Measurements from ENCODE around the gene RGS6. TPM values are rescaled to one million over a fixed set of nuclear protein-coding genes. Genes with fewer than 3 reads are reported as not detected.
A peak's percentile ranks its signal among the peaks of the same experiment; 100 is the strongest.
"Not testable (repeated sequence)": the region's sequence is repeated elsewhere in the genome, so short reads cannot be mapped to it uniquely, and the experiment has no call there.

The RGS6 gene
- total RNA-seq, 2 experiments from 2014 or later, result 0.10 to 0.44 TPM

- Mint-ChIP-seq H3K4me1 (peaks cover 12% of the 10 kb centered on the region), H3K9me3 (no peaks in the 10 kb centered on the region), H3K36me3 (no peaks in the 10 kb centered on the region), H3K4me3 (peak overlapping the region; percentile 67), H3K27me3 (peaks cover 72% of the 10 kb centered on the region), H3K27ac (peak overlapping the region; percentile 7)
- DNase-seq, result peak; percentile 1
Measured at GRCh38 chr14:71933001-71933587, 865 bp downstream of the RGS6 start.

GRCh38 chr14:71938273-71938672 lies 6.0 kb downstream of the RGS6 start:
- peaks cover 30% of the 10 kb centered on the region for H3K27me3 Mint-ChIP-seq
- DNase-seq, H3K27ac Mint-ChIP-seq, H3K4me3 Mint-ChIP-seq, H3K36me3 Mint-ChIP-seq, H3K9me3 Mint-ChIP-seq, H3K4me1 Mint-ChIP-seq: not testable (repeated sequence)

GRCh38 chr14:71939344-71939743 lies 7.1 kb downstream of the RGS6 start:
- not testable (repeated sequence) for H3K36me3 Mint-ChIP-seq, H3K4me1 Mint-ChIP-seq, H3K4me3 Mint-ChIP-seq, H3K9me3 Mint-ChIP-seq, H3K27ac Mint-ChIP-seq, DNase-seq
- peaks cover 20% of the 10 kb centered on the region for H3K27me3 Mint-ChIP-seq

- peaks cover 11% of the 10 kb centered on the region for H3K27me3 Mint-ChIP-seq
- not testable (repeated sequence) for H3K27ac Mint-ChIP-seq, H3K36me3 Mint-ChIP-seq, H3K4me3 Mint-ChIP-seq, DNase-seq, H3K9me3 Mint-ChIP-seq, H3K4me1 Mint-ChIP-seq
Measured at GRCh38 chr14:71940500-71940899, 8.3 kb downstream of the RGS6 start.

- DNase-seq, H3K4me1 Mint-ChIP-seq, H3K36me3 Mint-ChIP-seq, H3K27ac Mint-ChIP-seq, H3K9me3 Mint-ChIP-seq, H3K4me3 Mint-ChIP-seq: not testable (repeated sequence)
- peaks cover 11% of the 10 kb centered on the region for H3K27me3 Mint-ChIP-seq
Measured at GRCh38 chr14:71941616-71942015, 9.4 kb downstream of the RGS6 start.

- Mint-ChIP-seq H3K9me3 (peaks cover 4% of the 10 kb centered on the region), H3K4me1 (no peaks in the 10 kb centered on the region), H3K36me3 (no peaks in the 10 kb centered on the region), H3K27me3 (peaks cover 16% of the 10 kb centered on the region), H3K27ac (no peak overlapping the region), H3K4me3 (no peak overlapping the region)
- no peak for DNase-seq
Measured at GRCh38 chr14:71942904-71943694, 10.9 kb downstream of the RGS6 start.

GRCh38 chr14:71943695-71944018 lies 11.4 kb downstream of the RGS6 start:
- Mint-ChIP-seq H3K27me3 (peaks cover 19% of the 10 kb centered on the region), H3K4me3 (no peak overlapping the region), H3K36me3 (no peaks in the 10 kb centered on the region), H3K9me3 (peaks cover 4% of the 10 kb centered on the region), H3K27ac (no peak overlapping the region), H3K4me1 (no peaks in the 10 kb centered on the region)
- no peak for DNase-seq

- DNase-seq, result no peak
- Mint-ChIP-seq H3K4me3 (no peak overlapping the region), H3K27me3 (peaks cover 33% of the 10 kb centered on the region)
Measured at GRCh38 chr14:71947947-71948500, 15.8 kb downstream of the RGS6 start.

GRCh38 chr14:71952381-71953363 lies 20.4 kb downstream of the RGS6 start:
- H3K4me1 Mint-ChIP-seq, result no peaks in the 10 kb centered on the region
- H3K9me3 Mint-ChIP-seq, result peaks cover 5% of the 10 kb centered on the region

More at GRCh38 chr14:71947947-71948500, 15.8 kb downstream of the RGS6 start:
- Mint-ChIP-seq H3K9me3 (peaks cover 5% of the 10 kb centered on the region), H3K4me1 (no peaks in the 10 kb centered on the region), H3K36me3 (no peaks in the 10 kb centered on the region), H3K27ac (no peak overlapping the region)

GRCh38 chr14:71956920-71957563 lies 24.8 kb downstream of the RGS6 start:
- Mint-ChIP-seq H3K27ac (no peak overlapping the region), H3K27me3 (peaks cover 10% of the 10 kb centered on the region), H3K9me3 (no peaks in the 10 kb centered on the region), H3K36me3 (no peaks in the 10 kb centered on the region), H3K4me3 (no peak overlapping the region), H3K4me1 (no peaks in the 10 kb centered on the region)
- DNase-seq, result no peak

More at GRCh38 chr14:71952381-71953363, 20.4 kb downstream of the RGS6 start:
- no peak overlapping the region for H3K4me3 Mint-ChIP-seq
- H3K36me3 Mint-ChIP-seq, result no peaks in the 10 kb centered on the region
- DNase-seq, result no peak
- H3K27ac Mint-ChIP-seq, result no peak overlapping the region
- peaks cover 30% of the 10 kb centered on the region for H3K27me3 Mint-ChIP-seq

- Mint-ChIP-seq H3K27ac (no peak overlapping the region), H3K27me3 (peaks cover 10% of the 10 kb centered on the region), H3K4me3 (no peak overlapping the region), H3K9me3 (no peaks in the 10 kb centered on the region), H3K36me3 (no peaks in the 10 kb centered on the region), H3K4me1 (no peaks in the 10 kb centered on the region)
- DNase-seq, result no peak
Measured at GRCh38 chr14:71959055-71959454, 26.8 kb downstream of the RGS6 start.

GRCh38 chr14:71960494-71961353 lies 28.5 kb downstream of the RGS6 start:
- Mint-ChIP-seq H3K27me3 (peaks cover 24% of the 10 kb centered on the region), H3K4me1 (no peaks in the 10 kb centered on the region), H3K36me3 (no peaks in the 10 kb centered on the region), H3K27ac (no peak overlapping the region), H3K4me3 (no peak overlapping the region), H3K9me3 (no peaks in the 10 kb centered on the region)
- DNase-seq, result no peak

- H3K27me3 Mint-ChIP-seq, result peaks cover 22% of the 10 kb centered on the region
- H3K4me1 Mint-ChIP-seq, result peaks cover 6% of the 10 kb centered on the region
Measured at GRCh38 chr14:71961972-71962371, 29.7 kb downstream of the RGS6 start.

GRCh38 chr14:71964716-71965115 lies 32.5 kb downstream of the RGS6 start:
- H3K4me3 Mint-ChIP-seq, result no peak overlapping the region
- peaks cover 5% of the 10 kb centered on the region for H3K9me3 Mint-ChIP-seq

More at GRCh38 chr14:71961972-71962371, 29.7 kb downstream of the RGS6 start:
- no peak for DNase-seq
- H3K36me3 Mint-ChIP-seq, result no peaks in the 10 kb centered on the region
- H3K9me3 Mint-ChIP-seq, result no peaks in the 10 kb centered on the region
- no peak overlapping the region for H3K27ac Mint-ChIP-seq
- H3K4me3 Mint-ChIP-seq, result no peak overlapping the region

More at GRCh38 chr14:71964716-71965115, 32.5 kb downstream of the RGS6 start:
- Mint-ChIP-seq H3K4me1 (peaks cover 13% of the 10 kb centered on the region), H3K36me3 (peaks cover 1% of the 10 kb centered on the region), H3K27me3 (peaks cover 28% of the 10 kb centered on the region), H3K27ac (no peak overlapping the region)
- DNase-seq, result no peak

All from activated naive CD8-positive, alpha-beta T cell treated with anti-CD3 and anti-CD28 coated beads for 36 hours (primary cell).